Aorta (tissue), 5 donors: ENCODE measurements around the gene PPP1R1C. TPM values are rescaled to one million over a fixed set of nuclear protein-coding genes. Genes with fewer than 3 reads are reported as not detected.

Source experiments
- ATAC-seq: fragments of 200-7000 bp; cut with Tn5 transposase; one replicate; pipeline ENCODE4 v1.9.1; 2022; ENCODE audit warnings: moderate library complexity; ENCODE audit not compliant: low FRiP score
- DNase-seq, 2 donors: peaks; one replicate each; pipeline ENCODE4 v3.0.0-alpha.2; 2020
- H3K27ac ChIP-seq, 2 donors: one replicate each; pipeline ENCODE4 v1.5.1; 2013; ENCODE audit warnings: low read length in 2 of 2, mild to moderate bottlenecking in 2 of 2, moderate library complexity in 2 of 2, control low read depth in 1 of 2, inconsistent platforms in 1 of 2, low read depth in 1 of 2
- H3K27me3 ChIP-seq, 2 donors: one replicate each; pipeline ENCODE4 v1.6.1; 2013; ENCODE audit warnings: control low read depth in 1 of 2, low read length in 1 of 2, mild to moderate bottlenecking in 1 of 2, moderate library complexity in 1 of 2; ENCODE audit not compliant: insufficient read depth in 2 of 2, control insufficient read depth in 1 of 2
- H3K36me3 ChIP-seq, 2 donors: one replicate each; pipeline ENCODE4 v1.6.1; 2013; ENCODE audit warnings: control low read depth in 1 of 2, low read length in 1 of 2, mild to moderate bottlenecking in 1 of 2; ENCODE audit not compliant: insufficient read depth in 2 of 2, control insufficient read depth in 1 of 2
- H3K4me1 ChIP-seq, 2 donors: one replicate each; pipeline ENCODE4 v1.6.1; 2013; ENCODE audit warnings: low read length in 2 of 2, control low read depth in 1 of 2, mild to moderate bottlenecking in 1 of 2, moderate library complexity in 1 of 2; ENCODE audit not compliant: insufficient read depth in 2 of 2, control insufficient read depth in 1 of 2
- H3K4me3 ChIP-seq, 2 donors: one replicate each; pipeline ENCODE4 v1.5.1; 2013; ENCODE audit warnings: low read length in 2 of 2, control low read depth in 1 of 2, mild to moderate bottlenecking in 1 of 2
- H3K9me3 ChIP-seq: one replicate; pipeline ENCODE4 v1.6.1; 2013; ENCODE audit warnings: mild to moderate bottlenecking, low read length; ENCODE audit not compliant: control insufficient read depth
- WGBS, 2 donors: extraction: QIAGEN DNeasy Blood & Tissue Kit; methylation state at CpG; one replicate each; pipeline ENCODE4 v1.1.7; 2013; 5-methylcytosine and 5-hydroxymethylcytosine counted together
- intact Hi-C, 2 donors: fragments of 100-400 bp; cut with DNase I; formaldehyde crosslinking; loops; one replicate each; pipeline versions ENCODE4 v1.14.2 to v1.15.0; 2022
- polyA plus RNA-seq, 2 donors: library from polyadenylated mRNA; stranded (reverse); fragments of 200-250 nt; gene quantifications; one replicate each; pipeline ENCODE4 v1.2.3, GENCODE V29; 2013
- total RNA-seq, 2 donors: library from RNA; stranded (reverse); fragmentation: NEBNext Ultra II Directional; extraction: Animal tissue kit (Norgen Biotek cat#: 25700); gene quantifications; one replicate each; pipeline ENCODE4 v1.2.1, GENCODE V29; 2021
- donor health status: healthy with polysubstance abuse.
- donor health status: Bipolar disorder and iron deficiency.
- donor health status: DM: no; HTN: no; CAD: no.
- donor health status: DM: no; HTN: no; CAD: no.
- donor health status: DM: yes; HTN: yes; CAD: no.

Gene PPP1R1C
- total and polyA plus RNA-seq, 4 donors, result 0.54 to 1.6 (median 1.1) TPM

DNA sequence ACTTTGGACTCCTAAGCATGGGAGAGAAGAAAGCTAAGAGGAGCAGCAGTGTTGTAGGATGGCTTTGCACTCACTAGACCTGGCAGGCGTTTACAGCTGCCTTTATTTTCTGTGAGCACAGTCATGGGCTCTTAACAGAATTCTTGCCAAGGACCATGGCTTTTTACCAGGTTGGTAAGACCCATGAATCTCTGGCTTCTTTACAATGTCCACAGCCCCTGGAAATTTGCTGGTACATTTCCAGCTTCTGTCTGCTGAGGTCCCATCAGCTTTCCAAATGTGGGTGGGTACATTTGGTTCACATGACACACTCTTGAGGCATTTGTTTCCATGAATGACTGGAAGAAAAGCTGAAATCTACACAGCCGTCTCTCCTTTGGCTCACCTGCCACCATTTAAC, 162.7 kb downstream of the PPP1R1C start:
- peak overlapping the region in 1 of 2 donors; percentile 28 for H3K27ac ChIP-seq
- H3K9me3 ChIP-seq, result no peaks in the 10 kb centered on the region
- no peaks in the 10 kb centered on the region for H3K27me3 ChIP-seq
- intact Hi-C loops, result no loop called here
- DNase-seq, result no peak
- H3K36me3 ChIP-seq, result no peaks in the 10 kb centered on the region
- peak; percentile 78 for ATAC-seq
- H3K4me1 ChIP-seq, result peaks cover 0 to 2% of the 10 kb centered on the region in 2 donors
- H3K4me3 ChIP-seq, result no peak overlapping the region
- 0 to 8% methylated on average over 2 of the region's 2 CpGs for WGBS, 2 donors

DNA sequence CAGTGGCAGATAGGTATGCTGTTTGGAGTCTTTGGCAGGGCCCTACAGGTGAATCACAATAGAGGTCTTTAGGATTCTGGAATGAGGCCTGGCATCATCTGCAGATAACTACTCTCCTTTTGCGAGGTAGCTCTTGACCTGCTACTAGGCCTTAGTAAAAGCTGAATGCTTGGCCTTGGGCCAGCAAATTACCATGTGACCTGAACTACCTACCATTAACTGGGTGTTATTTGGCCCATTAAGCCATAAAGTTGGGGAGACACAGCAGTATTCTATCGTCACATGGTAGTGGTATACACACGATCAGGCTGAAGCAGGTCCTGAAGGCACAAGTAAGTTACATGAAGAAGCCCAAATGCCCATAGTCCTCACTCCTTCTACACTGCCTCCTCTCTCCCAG, 178.2 kb downstream of the PPP1R1C start:
- Histone ChIP-seq H3K9me3 (no peaks in the 10 kb centered on the region), H3K36me3 (no peaks in the 10 kb centered on the region), H3K27ac (no peak overlapping the region), H3K4me1 (peaks cover 0 to 3% of the 10 kb centered on the region in 2 donors), H3K27me3 (no peaks in the 10 kb centered on the region), H3K4me3 (no peak overlapping the region)
- WGBS, 2 donors, result 95 to 97% methylated on average over 3 of the region's 3 CpGs
- ATAC-seq (no peak), DNase-seq (no peak)
- intact Hi-C loops, result no loop called here

DNA sequence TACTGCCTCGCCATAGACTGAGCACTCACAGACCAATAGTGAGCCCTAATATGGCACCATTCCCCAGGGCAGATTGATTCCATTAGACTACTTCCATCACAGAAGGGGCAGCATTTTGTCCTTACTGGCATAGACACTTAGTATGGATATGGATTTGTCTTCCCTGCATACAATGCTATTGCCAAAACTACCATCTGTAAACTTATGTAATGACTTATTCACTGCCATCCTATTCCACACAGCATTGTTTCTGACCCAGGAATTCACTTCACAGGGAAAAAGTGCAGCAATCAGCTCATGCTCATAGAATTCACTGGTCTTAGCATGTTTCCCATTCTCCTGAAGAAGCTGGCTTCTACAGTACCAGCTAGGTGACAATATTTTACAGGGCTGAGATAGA, 179.0 kb downstream of the PPP1R1C start:
- H3K36me3 ChIP-seq, result no peaks in the 10 kb centered on the region
- no peaks in the 10 kb centered on the region for H3K9me3 ChIP-seq
- ATAC-seq (no peak), DNase-seq (no peak)
- H3K4me3 ChIP-seq, result no peak overlapping the region
- H3K4me1 ChIP-seq, result peaks cover 0 to 3% of the 10 kb centered on the region in 2 donors
- intact Hi-C loops, result no loop called here
- 88% methylated on average over 1 of the region's 1 CpG for WGBS, 2 donors
- H3K27ac ChIP-seq, result no peak overlapping the region
- no peaks in the 10 kb centered on the region for H3K27me3 ChIP-seq

DNA sequence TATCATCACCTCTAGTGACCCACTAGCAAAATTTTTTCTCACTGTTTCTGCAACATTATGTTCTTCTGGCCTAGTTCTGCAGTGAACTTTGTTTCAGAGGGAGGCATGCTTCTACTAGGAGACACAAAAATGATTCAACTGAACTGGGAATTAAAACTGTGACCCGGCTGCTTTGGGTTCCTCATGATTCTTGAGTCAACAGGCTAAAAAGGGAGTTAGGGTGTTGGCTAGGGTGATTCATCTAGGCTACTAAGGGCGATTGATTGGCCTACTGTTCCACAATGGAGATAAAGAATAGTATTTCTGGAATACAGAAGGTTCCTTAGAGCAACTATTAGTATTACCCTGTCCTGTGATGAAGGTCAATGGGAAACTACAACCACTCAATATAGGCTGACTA, 179.5 kb downstream of the PPP1R1C start:
- no peaks in the 10 kb centered on the region for H3K27me3 ChIP-seq
- intact Hi-C loops, result no loop called here
- ATAC-seq, result no peak
- no peak for DNase-seq
- peaks cover 0 to 3% of the 10 kb centered on the region in 2 donors for H3K4me1 ChIP-seq
- no peaks in the 10 kb centered on the region for H3K9me3 ChIP-seq
- no peaks in the 10 kb centered on the region for H3K36me3 ChIP-seq
- WGBS, 2 donors, result 42 to 58% methylated on average over 2 of the region's 2 CpGs
- no peak overlapping the region for H3K4me3 ChIP-seq
- no peak overlapping the region for H3K27ac ChIP-seq

DNA sequence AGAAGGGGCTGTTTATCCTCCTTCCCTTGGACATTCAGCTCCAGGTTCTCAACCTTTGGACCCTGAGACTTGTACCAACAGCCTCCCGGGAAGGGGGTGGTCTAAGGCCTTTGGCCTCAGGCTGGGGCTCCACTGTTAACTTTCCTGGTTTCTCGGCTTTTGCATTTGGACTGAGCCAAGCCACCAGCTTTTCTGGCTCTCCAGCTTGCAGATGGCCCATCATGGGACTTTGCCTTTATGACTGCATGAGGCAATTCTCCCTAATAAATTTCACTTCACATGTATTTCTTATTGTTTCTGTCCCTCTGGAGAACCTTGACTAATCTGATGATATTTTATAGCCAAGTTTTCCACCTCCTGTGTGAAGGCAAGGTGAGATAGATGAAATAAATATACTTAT, 180.8 kb downstream of the PPP1R1C start:
- ATAC-seq, result no peak
- no peaks in the 10 kb centered on the region for H3K27me3 ChIP-seq
- no peaks in the 10 kb centered on the region for H3K36me3 ChIP-seq
- no peak overlapping the region for H3K4me3 ChIP-seq
- WGBS, 2 donors, result 95 to 98% methylated on average over 2 of the region's 2 CpGs
- no peak for DNase-seq
- intact Hi-C loops, result no loop called here
- peaks cover 0 to 3% of the 10 kb centered on the region in 2 donors for H3K4me1 ChIP-seq
- no peaks in the 10 kb centered on the region for H3K9me3 ChIP-seq
- H3K27ac ChIP-seq, result no peak overlapping the region

DNA sequence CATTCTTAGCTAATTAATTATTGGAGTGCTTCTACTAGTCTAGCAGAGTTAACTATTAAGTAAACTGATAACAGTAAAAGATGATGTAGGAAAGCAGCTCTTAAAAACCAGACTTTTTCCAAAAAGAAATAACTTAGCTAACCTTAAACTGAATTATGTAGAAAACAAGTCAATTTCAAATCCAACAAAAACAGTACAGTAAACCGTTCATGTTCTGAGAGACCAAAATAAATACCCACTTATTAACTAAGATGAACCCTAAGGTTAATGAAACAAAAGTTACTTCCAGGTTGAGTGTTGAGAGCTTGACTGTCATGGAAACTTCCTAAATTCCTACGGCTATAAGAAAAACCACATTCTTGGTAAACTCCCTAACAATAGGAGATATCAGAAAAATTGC, 181.2 kb downstream of the PPP1R1C start:
- Histone ChIP-seq H3K27ac (no peak overlapping the region), H3K4me3 (no peak overlapping the region), H3K36me3 (no peaks in the 10 kb centered on the region), H3K4me1 (peaks cover 0 to 3% of the 10 kb centered on the region in 2 donors), H3K9me3 (no peaks in the 10 kb centered on the region), H3K27me3 (no peaks in the 10 kb centered on the region)
- intact Hi-C loops, result no loop called here
- WGBS, 2 donors, result 28 to 30% methylated on average over 2 of the region's 2 CpGs
- no peak for DNase-seq
- no peak for ATAC-seq

Other genes with a start within 250 kb of the PPP1R1C start
- gene ITPRID2, start 94.1 kb upstream of the PPP1R1C start, total RNA-seq, result 100 to 1,000 TPM; 119 to 145 TPM
- 10 to 100 TPM; 40.1 to 86.1 TPM for gene ITPRID2, start 94.1 kb upstream of the PPP1R1C start, polyA plus RNA-seq